GM03348 (cell line): ENCODE measurements around the gene MC1R.
"Not testable (repeated sequence)": the region's sequence is repeated elsewhere in the genome, so short reads cannot be mapped to it uniquely, and the experiment has no call there.

ENCODE experiments used
- DNase-seq: peaks from one replicate; pipeline ENCODE4 v3.0.0; 2012; ENCODE audit warnings: low spot score

Gene MC1R

DNA sequence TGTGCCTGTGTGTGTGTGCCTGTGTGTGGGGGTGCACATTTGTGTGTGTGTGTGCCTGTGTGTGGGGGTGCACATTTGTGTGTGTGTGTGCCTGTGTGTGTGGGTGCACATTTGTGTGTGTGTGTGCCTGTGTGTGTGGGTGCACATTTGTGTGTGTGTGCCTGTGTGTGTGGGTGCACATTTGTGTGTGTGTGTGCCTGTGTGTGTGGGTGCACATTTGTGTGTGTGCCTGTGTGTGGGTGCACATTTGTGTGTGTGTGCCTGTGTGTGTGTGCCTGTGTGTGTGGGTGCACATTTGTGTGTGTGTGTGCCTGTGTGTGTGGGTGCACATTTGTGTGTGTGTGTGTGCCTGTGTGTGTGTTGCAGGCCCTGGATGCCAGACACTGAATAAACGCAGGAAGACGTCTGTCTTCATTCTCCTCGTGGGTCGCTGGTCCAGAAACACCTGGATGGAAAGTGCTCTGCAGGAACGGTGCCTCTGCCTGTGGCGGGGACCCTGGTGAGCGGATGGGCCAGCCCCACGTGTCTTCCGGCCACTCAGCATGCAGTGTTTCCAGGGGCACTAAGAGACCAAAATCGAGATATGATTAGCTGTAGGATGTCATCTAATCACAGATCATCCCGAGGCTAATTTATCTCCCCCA lies 3.9 kb upstream of the MC1R start:
- DNase-seq = not testable (repeated sequence)

DNA sequence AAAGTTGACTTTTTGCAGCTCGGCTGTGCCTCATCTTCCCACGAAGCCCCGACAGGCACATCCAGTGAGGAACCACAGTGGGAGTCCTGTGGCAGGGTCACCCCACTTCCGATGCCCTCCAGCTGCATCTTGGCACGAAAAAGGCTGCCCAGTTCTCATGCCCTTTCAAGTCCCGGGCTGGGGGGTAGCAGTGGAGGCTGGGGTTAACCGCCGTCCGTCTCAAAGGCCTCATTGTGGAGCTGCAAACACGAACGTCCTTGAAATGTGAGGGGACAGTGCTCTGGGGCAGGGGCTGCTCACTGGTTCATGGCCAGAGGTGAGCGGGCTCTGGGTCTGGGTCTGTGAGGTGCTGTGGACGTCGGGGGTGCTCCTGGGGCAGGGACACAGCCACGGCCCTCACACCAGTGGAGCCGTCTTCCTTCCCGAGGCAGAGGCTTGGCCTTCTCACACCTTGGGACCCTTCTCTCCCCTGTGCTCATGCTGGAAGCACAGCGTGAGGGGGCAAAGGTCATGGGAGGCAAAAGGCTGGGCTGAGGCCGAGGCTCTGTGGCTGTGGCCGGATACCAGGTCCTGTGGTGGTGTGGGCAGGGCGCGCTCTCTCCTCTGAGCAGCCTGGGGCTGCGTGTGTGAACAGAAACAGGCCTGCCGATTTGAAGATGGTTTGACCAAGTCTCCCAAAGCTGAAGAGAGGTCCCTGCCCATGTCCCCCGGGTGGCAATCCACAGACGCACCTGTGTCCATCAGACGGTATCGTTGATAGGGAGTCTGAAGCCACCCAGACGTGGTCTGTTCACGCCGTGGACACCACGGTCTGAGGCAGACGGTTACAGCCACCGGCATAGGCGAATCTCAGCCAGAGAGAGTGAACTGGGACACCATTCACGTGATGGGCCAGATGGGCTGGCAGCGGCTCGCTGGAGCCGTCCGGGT lies 3.1 kb upstream of the MC1R start:
- no peak for DNase-seq

DNA sequence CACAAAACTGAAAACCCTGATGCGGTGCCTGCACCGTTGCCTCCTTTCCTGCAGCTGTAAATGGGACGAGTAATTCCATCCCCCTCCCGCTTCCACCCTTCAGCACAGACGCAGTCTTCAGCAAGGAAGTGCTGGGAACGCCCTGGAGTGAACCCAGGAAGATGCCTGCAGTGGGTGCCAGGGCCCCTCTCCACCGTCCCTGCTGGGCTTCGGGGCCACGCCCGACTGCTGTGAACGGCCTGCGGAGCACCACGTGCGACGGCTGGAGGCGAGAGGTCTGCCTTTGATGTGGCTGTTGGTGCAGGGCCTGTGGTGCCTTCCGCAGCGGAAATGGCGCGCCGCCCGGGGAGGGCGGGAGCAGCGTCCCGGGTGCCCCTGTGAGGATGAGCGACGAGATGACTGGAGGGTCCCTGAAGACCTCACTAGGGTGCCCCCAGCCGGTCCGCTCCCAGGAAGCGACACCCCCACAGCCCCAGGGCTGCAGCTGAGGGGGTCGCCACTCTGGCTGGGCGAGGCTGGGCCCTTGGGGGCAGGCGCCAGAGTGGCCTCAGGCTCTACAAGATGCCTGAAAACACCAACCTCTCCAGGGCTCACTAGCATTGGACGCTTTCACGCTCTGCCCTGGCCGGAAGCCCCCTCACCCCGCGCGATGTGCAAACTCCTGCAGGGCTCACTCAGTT lies 749 bp upstream of the MC1R start:
- DNase-seq = peak; percentile 89

GRCh38 chr16:89919535-89920406 lies 1.1 kb downstream of the MC1R start:
- no peak for DNase-seq

GRCh38 chr16:89920723-89921122 lies 2.1 kb downstream of the MC1R start:
- DNase-seq = no peak

DNA sequence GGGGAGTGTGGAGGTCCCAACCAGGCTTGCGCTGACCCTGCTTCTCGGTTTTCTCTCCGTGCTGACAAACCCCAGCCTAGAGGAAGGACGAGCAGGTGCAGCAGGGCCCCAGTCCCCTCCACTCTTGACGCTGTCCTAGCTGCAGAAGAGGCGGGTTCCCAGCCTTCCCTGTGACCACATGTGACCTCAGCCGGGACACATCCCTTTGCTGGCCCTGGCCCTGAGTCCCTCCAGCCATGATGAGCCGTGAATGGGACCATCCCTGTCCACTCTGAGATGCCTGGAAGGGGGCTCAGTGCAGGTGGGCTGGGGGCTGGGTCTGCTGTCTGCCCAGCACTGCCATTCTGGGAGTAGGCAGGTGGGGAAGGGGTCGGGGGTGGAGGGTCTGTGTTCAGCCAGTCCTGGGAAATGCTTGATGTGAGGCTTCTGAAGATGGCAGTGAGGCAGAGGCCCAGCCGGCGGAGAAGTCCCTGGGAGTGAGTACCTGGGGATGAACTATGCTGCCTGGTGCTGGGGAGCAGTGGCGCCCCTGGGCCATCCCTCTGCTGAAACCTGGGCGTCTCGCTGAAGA lies 2.6 kb downstream of the MC1R start:
- DNase-seq = no peak

GRCh38 chr16:89921702-89922476 lies 3.2 kb downstream of the MC1R start:
- peak; percentile 96 for DNase-seq

DNA sequence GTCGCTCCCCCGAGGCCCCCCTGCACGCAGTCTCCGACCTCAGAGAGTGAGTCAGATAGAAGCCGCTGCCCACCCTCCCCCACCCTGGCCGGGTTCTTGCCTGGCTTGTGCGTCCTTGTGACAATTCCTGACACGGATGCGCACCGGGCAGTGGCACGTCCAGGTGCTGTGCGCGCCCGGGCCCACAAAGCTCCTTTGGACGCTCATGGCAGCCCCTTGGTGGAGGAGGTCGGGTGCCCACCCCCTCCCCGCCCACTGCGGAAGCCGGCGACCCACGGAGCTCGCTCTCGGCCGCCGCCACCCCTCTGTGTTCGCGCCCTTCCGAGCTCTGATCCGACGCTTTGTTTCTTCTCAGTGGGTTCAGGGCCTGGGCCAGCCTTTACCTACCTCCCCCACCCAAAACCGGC lies 3.8 kb downstream of the MC1R start:
- peak; percentile 91 for DNase-seq

DNA sequence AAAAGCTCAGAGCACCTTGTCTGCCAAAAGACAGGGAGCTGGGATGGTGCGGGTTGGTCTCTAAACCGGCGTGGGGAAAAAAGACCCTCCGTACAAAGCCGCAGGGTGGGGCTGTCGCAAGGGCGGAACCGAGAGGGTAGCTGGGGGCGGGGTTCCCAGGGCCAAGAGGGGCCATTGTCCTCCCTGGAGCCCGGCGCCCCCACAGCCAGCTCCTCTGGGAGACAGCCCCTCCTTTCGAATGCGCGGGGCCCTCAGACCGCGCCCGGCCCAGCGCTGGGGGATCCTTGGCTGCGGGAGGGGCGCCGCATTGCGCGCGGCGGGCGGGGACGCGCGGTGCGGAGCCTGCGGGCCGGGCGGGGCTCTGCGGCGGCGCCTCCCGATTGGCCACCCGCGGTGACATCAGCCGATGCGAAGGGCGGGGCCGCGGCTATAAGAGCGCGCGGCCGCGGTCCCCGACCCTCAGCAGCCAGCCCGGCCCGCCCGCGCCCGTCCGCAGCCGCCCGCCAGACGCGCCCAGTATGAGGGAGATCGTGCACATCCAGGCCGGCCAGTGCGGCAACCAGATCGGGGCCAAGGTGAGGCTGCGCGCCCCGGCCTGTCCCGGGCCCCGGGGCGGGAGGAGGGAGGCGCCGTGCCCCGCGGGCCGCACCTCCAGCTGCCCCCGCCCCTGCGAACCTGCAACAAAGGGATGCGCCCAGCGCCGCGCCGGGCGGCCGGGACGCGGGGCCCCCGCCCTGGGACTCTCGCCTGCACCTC lies 4.4 kb downstream of the MC1R start, which contains the start of gene TUBB3:
Gene TUBB3 (plus strand): TSS at position 459 of the 756 bp plus-strand sequence. CDS start 60 bp downstream, at position 519.
- peak; percentile 99 for DNase-seq

GRCh38 chr16:89923640-89924296 lies 5.1 kb downstream of the MC1R start:
- DNase-seq = no peak

GRCh38 chr16:89924297-89924924 lies 5.7 kb downstream of the MC1R start:
- peak; percentile 68 for DNase-seq

- DNase-seq = no peak
These were observed 6.3 kb downstream of the MC1R start for GRCh38 chr16:89924925-89925307.

- no peak for DNase-seq
These were observed 7.0 kb downstream of the MC1R start for GRCh38 chr16:89925596-89926079.

- DNase-seq = no peak
These were observed 12.7 kb downstream of the MC1R start for GRCh38 chr16:89931305-89931896.

GRCh38 chr16:89931964-89932363 lies 13.3 kb downstream of the MC1R start:
- no peak for DNase-seq

DNA sequence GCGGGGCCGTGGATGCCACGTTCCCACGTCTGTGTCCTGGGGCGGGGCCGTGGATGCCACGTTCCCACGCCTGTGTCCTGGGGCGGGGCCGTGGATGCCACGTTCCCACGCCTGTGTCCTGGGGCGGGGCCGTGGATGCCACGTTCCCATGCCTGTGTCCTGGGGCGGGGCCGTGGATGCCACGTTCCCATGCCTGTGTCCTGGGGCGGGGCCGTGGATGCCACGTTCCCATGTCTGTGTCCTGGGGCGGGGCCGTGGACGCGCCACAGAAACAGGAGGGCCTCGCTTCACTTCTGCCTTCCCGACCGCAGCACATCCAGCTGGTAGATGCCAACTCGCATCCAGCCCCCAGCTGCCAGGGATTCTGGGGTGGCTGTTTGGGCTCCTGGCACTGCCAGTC lies 15.4 kb downstream of the MC1R start:
- DNase-seq = not testable (repeated sequence)

- DNase-seq = no peak
These were observed 16.2 kb downstream of the MC1R start for GRCh38 chr16:89934611-89935553.
